Hepatocyte (in vitro differentiated cells): Measurements from ENCODE around the gene TMEM41B. TPM values are rescaled to one million over a fixed set of nuclear protein-coding genes. Genes with fewer than 3 reads are reported as not detected.

Experiments
- DNase-seq: peaks from one replicate; pipeline ENCODE4 v3.0.0-alpha.2; 2016; ENCODE audit warnings: low spot score
- H2AFZ ChIP-seq: fragments of 200-600 bp; sonication (generic); 2 replicates; pipeline ENCODE4 v1.6.0; 2016; ENCODE audit warnings: antibody characterized with exemption, mild to moderate bottlenecking
- H3K27ac ChIP-seq: fragments of 200-600 bp; sonication (generic); 2 replicates; pipeline ENCODE4 v1.5.1; 2016; ENCODE audit warnings: mild to moderate bottlenecking
- H3K27me3 ChIP-seq: fragments of 200-600 bp; sonication (generic); 2 replicates; pipeline ENCODE4 v1.6.1; 2016
- H3K36me3 ChIP-seq: fragments of 200-600 bp; sonication (generic); replicated peaks from 2 replicates; pipeline ENCODE4 v1.5.1; 2016; ENCODE audit warnings: low read depth; ENCODE audit not compliant: insufficient read depth
- H3K4me1 ChIP-seq: fragments of 200-600 bp; sonication (generic); 2 replicates; pipeline ENCODE4 v1.5.1; 2016; ENCODE audit warnings: mild to moderate bottlenecking, moderate library complexity; ENCODE audit not compliant: insufficient read depth
- H3K4me2 ChIP-seq: fragments of 200-600 bp; sonication (generic); 2 replicates; pipeline ENCODE4 v1.6.0; 2016
- H3K4me3 ChIP-seq: fragments of 200-600 bp; sonication (generic); 2 replicates; pipeline ENCODE4 v1.5.1; 2016; ENCODE audit warnings: mild to moderate bottlenecking
- H3K79me2 ChIP-seq: fragments of 200-600 bp; sonication (generic); 2 replicates; pipeline ENCODE4 v1.6.0; 2017; ENCODE audit warnings: mild to moderate bottlenecking
- H3K9me2 ChIP-seq: fragments of 200-600 bp; sonication (generic); replicated peaks from 2 replicates; pipeline ENCODE4 v1.6.0; 2017; ENCODE audit warnings: mild to moderate bottlenecking; ENCODE audit not compliant: insufficient read depth
- H3K9me3 ChIP-seq: fragments of 200-600 bp; sonication (generic); 2 replicates; pipeline ENCODE4 v1.5.1; 2016; ENCODE audit warnings: low read depth, mild to moderate bottlenecking
- H4K20me1 ChIP-seq: fragments of 200-600 bp; sonication (generic); 2 replicates; pipeline ENCODE4 v1.6.0; 2016; ENCODE audit warnings: mild to moderate bottlenecking; ENCODE audit not compliant: insufficient read depth, poor library complexity, severe bottlenecking
- EZH2 ChIP-seq: fragments of 200-600 bp; sonication (generic); IDR thresholded peaks from 2 replicates; pipeline ENCODE4 v1.6.1; 2016; ENCODE audit warnings: antibody characterized with exemption, mild to moderate bottlenecking, borderline replicate concordance
- EZH2phosphoT487 ChIP-seq: fragments of 200-600 bp; sonication (generic); IDR thresholded peaks from one replicate; pipeline ENCODE4 v1.6.1; 2018; ENCODE audit warnings: antibody characterized with exemption, mild to moderate bottlenecking, low read depth, moderate library complexity; ENCODE audit not compliant: unreplicated experiment, severe bottlenecking
- WGBS: methylation state at CpG from one replicate; pipeline ENCODE4 v1.1.6; 2016; ENCODE audit warnings: low lambda C conversion rate; ENCODE audit errors: missing lambda C conversion rate; 5-methylcytosine and 5-hydroxymethylcytosine counted together
- polyA plus RNA-seq: library from polyadenylated mRNA; unstranded; fragments of >200 nt; fragmentation: Nextera tagmentation; extraction: Ambion mirVana; gene quantifications from 2 replicates; pipeline ENCODE4 v1.2.1, GENCODE V29; 2016
- total RNA-seq: library from RNA; depleted of rRNA; stranded (reverse); fragments of >200 nt; gene quantifications from 2 replicates; pipeline ENCODE4 v1.2.3, GENCODE V29; 2014
- TF ChIP-seq, protein P1 (sequence below): fragments of 200-600 bp; sonication (generic); IDR thresholded peaks from 2 replicates; pipeline ENCODE4 v1.5.1; 2016; ENCODE audit warnings: antibody characterized with exemption, mild to moderate bottlenecking; ENCODE audit not compliant: poor library complexity

The TMEM41B gene
- total and polyA plus RNA-seq, 2 experiments from 2014 or later: 39.6 to 74.4 TPM

DNA sequence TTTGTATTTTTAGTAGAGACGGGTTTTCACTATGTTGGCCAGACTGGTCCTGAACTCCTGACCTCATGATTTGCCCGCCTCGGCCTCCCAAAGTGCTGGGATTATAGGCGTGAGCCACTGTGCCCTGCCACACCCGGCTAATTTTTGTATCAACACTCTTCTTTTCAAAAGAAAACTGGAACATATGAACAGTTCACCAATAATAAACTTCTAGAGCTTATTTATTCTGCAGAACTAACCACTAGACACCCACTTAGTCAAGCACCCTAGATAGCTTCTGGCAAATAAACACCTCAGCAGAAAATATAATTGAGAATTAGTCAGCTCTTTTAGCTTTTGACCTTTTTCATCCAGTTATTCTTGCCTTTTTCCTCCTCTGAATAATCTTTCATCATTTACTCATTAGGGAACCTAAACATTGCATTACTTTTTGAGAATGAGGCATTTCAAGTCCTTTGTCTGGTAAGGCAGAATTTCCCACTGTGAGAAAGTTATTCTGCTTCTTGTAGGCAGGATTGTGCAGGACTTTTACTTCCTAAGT is 27.3 kb upstream of the TMEM41B start:
- Histone ChIP-seq H3K27me3 (no peaks in the 10 kb centered on the region), H3K4me2 (no peak overlapping the region), H2AFZ (no peak overlapping the region), H3K27ac (no peak overlapping the region), H3K9me2 (no peaks in the 10 kb centered on the region), H3K4me3 (no peak overlapping the region), H3K4me1 (no peaks in the 10 kb centered on the region), H3K36me3 (no peaks in the 10 kb centered on the region), H3K79me2 (no peaks in the 10 kb centered on the region), H3K9me3 (no peaks in the 10 kb centered on the region), H4K20me1 (no peaks in the 10 kb centered on the region)
- no peak for DNase-seq
- TF ChIP-seq EZH2phosphoT487 (no peak), EZH2 (no peak)
- TF ChIP-seq, protein P1, sequence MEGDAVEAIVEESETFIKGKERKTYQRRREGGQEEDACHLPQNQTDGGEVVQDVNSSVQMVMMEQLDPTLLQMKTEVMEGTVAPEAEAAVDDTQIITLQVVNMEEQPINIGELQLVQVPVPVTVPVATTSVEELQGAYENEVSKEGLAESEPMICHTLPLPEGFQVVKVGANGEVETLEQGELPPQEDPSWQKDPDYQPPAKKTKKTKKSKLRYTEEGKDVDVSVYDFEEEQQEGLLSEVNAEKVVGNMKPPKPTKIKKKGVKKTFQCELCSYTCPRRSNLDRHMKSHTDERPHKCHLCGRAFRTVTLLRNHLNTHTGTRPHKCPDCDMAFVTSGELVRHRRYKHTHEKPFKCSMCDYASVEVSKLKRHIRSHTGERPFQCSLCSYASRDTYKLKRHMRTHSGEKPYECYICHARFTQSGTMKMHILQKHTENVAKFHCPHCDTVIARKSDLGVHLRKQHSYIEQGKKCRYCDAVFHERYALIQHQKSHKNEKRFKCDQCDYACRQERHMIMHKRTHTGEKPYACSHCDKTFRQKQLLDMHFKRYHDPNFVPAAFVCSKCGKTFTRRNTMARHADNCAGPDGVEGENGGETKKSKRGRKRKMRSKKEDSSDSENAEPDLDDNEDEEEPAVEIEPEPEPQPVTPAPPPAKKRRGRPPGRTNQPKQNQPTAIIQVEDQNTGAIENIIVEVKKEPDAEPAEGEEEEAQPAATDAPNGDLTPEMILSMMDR: no peak
- 69% methylated on average over 5 of the region's 5 CpGs for WGBS

DNA sequence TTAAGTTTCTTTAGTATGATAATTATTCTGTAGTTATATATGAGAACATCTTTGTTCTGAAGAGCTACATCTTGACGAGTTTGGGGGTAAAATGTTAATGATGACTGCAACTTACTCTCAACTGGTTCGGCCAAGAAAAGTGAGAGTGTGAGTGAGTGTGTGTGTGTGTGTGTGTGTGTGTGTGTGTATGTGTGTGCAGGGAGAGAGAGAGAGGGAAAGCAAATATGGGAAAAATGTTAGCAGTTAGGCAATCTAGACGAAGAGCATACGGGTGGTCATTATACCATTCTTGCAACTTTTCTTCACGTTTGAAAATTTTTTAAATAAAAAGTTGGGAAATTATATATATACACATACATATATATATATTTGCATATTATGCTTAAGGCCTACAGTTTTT is 18.3 kb upstream of the TMEM41B start:
- Histone ChIP-seq H3K36me3 (no peaks in the 10 kb centered on the region), H3K4me2 (no peak overlapping the region), H3K27me3 (no peaks in the 10 kb centered on the region), H2AFZ (no peak overlapping the region), H3K4me1 (no peaks in the 10 kb centered on the region), H3K79me2 (no peaks in the 10 kb centered on the region), H3K9me3 (no peaks in the 10 kb centered on the region), H3K27ac (no peak overlapping the region), H3K9me2 (no peaks in the 10 kb centered on the region), H4K20me1 (no peaks in the 10 kb centered on the region), H3K4me3 (no peak overlapping the region)
- no peak for TF ChIP-seq EZH2
- TF ChIP-seq, protein P1: no peak
- DNase-seq: no peak
- WGBS: 83% methylated on average over 5 of the region's 5 CpGs

DNA sequence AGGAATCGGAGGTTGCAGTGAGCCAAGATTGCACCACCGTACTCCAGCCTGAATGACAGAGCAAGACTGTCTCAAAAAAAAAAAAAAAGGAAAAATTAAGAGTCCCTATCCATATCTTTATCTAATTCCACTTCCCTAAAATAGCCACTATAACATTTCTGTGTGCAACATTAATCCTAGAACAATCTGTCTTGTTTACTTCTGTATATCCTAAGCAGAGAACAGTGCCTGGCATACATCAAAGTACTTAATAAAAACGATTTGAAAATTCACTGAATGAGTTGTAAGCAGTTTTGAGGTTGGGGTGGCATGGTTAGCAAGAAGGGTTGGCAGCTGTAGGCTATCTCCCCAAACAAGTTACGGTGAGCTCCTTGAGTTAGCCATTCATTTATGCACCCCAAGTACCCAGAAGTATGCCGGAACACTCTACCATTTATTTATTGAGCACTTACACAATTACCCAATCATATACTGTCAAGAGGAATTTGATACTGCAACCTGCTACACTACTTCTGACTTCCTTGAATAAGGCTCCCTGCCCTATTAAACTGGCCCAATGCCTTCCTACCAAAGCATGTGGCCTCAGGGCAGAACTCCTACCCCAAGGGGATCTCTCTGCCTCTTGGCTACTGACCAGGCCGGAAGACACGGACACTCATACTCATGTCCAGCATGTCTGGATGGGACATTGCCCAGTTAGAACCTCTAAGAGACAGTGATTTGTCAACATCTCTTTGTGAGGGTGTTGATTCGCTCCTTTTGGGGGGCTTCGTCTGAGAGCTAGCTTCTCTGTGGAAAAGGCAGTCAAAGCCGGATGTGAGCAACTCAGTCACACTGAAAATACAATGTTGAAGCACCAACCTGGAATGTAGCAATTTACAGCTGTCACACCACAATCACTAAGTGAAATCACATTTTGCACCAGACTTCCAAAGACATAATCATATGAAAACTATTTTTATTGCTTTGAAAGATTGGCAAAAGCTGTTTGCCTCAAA is 16.3 kb upstream of the TMEM41B start:
- no peak for DNase-seq
- Histone ChIP-seq H3K4me3 (no peak overlapping the region), H3K36me3 (no peaks in the 10 kb centered on the region), H2AFZ (no peak overlapping the region), H3K4me2 (no peak overlapping the region), H3K9me2 (no peaks in the 10 kb centered on the region), H4K20me1 (no peaks in the 10 kb centered on the region), H3K4me1 (no peaks in the 10 kb centered on the region), H3K27ac (peak overlapping the region; percentile 85), H3K79me2 (no peaks in the 10 kb centered on the region), H3K27me3 (no peaks in the 10 kb centered on the region), H3K9me3 (no peaks in the 10 kb centered on the region)
- 92% methylated on average over 10 of the region's 10 CpGs for WGBS
- TF ChIP-seq, protein P1: no peak
- TF ChIP-seq EZH2phosphoT487: no peak
- no peak for TF ChIP-seq EZH2
